ELF-1 (cell line): Measurements from ENCODE around the gene KRT39.

Experiments used
- DNase-seq: peaks from one replicate; pipeline ENCODE4 v3.0.0-alpha.2; 2016; ENCODE audit warnings: low read depth, low spot score

Gene KRT39

DNA sequence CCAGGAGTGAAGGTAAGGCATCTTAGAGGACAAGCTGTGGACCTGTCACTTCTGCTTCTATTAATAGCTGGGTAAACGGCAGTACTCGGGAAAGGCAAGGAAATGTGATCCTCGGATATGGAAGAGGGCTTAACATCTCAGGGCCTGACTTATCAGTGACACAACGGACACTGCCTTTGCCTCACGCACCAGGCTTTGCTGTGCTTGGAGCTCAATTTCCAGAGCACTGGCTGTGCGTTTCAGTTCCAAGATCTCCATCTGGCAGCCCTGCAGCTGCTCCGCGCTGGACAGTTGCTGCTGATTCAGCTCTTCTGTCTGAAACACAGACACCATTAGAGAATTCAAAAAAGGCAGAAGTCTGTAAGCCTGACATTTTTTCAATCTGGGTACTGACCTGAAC, 13.8 kb upstream of the KRT39 start:
- peak; percentile 31 for DNase-seq

DNA sequence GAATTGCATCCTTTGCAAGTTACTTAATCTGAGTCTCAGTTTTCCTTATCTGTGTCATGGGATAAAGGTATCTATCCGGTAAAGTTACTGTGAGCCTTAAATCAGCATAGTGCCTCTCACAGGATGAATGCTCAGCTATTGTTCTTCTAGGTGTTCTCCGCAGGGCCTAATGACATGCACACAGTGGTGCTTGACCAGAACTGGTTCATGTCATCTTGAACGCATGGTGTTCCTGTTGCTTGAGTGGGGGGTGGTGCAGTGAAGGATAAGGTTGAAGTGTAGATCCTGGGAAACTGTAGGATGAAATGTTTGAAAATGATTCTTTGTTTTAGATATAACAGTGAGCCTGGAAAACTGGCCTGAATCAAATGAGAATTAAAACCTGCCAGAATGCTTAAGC, 13.4 kb upstream of the KRT39 start:
- no peak for DNase-seq

GRCh38 chr17:40978575-40979151, 11.9 kb upstream of the KRT39 start:
- DNase-seq: peak; percentile 21

DNA sequence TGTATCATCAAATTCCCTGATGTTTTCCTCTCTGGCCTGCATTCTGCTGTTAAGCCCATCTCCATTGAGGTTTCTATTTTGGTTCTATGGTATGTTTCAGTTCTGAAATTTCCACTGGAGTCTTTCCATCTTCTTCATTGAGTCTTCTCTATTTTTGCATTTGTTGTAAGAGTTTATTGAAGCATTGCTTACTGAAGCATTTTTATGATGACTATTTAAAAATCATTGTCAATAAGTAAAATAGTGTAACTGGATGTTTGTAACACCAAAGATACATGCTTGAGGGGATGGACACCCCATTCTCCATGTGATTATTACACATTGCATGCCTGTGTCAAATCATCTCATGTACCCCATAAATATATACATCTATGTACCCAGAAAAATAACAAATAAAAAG, 8.8 kb upstream of the KRT39 start:
- DNase-seq: no peak

DNA sequence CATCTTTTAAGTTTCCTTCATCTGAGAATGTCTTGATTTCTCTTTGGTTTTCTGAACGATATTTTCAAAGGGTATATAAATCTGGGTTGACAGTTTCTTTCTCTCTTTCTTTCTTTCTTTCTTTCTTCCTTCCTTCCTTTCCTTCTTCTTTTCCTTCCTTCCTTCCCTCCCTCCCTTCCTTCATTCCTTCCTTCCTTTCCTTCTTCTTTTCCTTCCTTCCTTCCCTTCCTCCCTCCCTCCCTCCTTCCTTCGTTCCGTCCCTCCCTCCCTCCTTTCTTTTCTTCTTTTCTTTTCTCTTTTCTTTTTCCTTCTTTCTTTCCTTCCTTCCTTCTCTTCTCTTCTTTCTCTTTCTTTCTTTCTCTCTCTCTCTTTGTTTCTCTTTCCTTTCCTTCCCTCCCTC, 7.6 kb upstream of the KRT39 start:
- DNase-seq: no peak

DNA sequence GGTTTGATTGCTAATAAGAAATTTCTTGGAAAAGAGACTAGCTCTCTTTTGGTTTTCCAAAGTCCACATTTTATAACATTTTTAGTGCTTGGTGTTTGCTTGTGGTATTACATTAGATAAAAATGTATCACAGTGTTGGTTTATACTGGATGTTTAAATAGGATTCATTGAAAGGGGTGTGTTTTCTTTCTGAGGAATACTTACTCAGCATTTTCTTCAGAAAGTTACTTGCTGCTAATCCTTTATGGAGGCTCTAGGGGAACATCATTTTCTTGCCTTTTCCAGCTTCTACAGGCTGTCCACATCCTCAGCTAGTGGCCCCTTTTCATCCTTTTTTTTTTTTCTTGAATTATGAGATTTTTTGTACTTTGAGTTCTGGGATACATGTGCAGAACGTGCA, 834 bp upstream of the KRT39 start:
- DNase-seq: no peak

DNA sequence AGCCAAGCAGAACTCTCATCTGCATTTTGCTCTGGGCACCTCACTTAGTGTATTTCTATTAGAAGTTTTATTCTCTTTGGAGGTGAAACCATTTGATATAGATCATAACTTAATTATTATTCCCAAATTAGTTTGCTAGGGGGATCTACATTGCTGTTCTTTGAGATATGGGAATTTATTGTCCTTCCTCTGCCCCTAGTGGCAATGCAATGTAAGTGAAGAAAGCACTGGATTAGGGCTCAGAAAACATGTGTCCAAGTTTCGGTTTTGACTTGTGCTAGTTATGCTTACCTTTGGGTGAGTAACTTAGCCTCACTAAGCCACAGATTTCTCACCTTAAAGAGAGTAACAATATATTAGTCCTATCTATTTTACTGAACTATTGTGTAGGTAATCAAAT, 2.9 kb downstream of the KRT39 start:
- no peak for DNase-seq

- no peak for DNase-seq
Observed at GRCh38 chr17:40962059-40962561, 4.6 kb downstream of the KRT39 start.

GRCh38 chr17:40961591-40961990, 5.2 kb downstream of the KRT39 start:
- DNase-seq: no peak

- peak; percentile 20 for DNase-seq
Observed at GRCh38 chr17:40960144-40960543, 6.6 kb downstream of the KRT39 start.

DNA sequence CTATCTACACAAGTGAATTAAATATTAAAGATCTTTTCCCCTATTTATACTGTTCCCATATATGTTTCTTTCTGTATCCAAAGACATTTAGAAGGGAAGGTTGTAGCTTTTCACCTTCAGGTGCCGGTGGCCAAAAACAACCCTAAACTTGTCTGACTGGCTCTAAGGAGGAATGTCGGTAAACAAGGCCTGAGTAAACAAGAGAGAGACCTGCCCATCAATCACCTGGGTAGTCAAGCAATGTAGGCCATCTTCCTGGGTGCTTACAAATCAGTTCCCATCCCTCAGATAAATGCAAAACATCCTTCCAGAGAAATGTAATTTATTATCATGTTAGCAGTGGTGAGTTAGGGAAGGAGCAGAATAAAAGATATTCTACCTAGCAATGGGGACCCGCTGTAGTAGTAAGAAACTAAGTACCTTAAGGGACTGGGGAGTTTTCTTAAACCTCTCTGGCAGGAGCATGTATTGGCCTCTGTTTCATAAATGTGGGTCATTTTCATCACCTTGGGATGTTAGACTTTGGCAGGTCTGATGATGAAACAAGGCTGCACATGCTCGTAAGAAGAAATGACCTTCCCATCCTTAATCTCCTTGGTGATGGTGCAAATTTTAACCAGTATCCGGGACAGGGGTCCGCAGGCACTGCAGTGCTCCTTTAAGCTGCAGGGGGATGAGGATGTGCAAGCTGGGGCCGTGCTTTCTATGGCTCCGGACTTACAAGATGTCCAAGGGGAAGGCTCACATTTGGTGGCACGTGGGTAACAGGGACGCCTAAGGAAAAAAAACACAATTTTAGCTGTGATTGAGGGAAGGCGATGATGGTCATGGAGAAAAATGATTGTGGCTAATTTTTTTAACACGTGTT, 8.4 kb downstream of the KRT39 start:
- peak; percentile 57 for DNase-seq

GRCh38 chr17:40956401-40957254, 10.1 kb downstream of the KRT39 start:
- DNase-seq: no peak

DNA sequence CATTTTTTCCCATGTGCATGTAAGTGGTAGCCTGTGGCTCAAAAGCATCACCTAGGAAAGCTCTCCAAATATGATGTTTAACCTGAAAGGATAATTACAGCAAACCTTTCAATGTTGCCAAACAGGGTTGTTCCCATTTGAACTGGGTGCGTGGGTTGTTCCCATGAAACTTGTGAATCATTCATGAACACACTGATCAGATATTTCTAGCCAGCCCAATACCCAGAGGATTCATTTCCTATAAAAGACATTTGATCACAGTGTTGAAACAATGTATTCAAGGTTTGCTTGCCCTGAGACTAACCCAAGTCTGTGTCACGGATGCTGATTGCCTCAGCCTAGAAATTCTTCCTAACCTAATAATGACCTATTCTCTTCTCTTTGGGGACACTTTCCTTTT, 12.9 kb downstream of the KRT39 start:
- no peak for DNase-seq

DNA sequence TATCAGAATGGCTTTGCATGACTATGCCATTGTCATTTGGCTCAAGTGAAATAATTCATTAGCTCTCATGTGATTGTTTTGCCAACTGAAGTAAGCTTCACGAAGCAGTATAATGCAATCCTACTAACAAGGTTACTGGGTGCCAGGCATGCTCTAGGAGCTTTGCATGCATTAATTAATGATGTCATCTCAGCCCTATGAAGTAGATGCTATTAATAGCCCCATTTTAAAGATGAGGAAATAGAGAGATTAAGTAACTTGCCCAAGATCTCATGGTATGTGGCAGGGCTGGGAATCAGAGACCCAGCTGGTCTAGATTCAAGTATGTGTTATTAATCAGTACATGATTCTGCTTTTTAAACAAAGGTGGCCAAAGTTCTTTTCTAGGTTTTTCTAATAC, 14.1 kb downstream of the KRT39 start:
- no peak for DNase-seq

- DNase-seq: no peak
Observed at GRCh38 chr17:40952154-40952553, 14.6 kb downstream of the KRT39 start.

DNA sequence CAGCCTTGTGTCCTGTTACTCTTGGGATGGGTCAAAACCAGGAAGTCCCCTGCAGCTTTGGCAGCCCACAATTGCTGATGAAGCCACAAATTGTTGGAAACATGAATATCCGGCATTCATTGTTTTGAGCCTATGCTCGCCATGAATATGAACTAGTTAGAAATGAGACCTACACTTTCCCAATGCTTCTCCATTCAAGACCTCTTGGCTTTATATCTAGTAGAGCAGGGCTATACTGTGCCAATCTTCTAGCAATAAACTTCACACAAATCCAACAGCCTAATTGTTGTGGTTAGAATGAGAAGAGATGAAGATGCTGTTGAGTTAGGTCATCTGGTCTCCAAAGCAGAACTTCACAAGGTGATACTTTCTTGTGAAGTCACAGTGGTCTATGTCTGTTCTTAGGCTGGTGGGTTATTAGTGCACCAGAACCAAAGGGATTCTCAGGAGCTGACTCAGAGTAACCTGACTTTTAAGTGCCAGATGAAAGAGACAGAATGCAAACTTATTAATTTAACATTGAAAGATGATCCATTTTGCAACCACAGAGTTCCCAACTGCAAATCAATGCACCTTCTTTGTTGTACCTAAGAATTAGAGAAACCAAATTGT, 15.6 kb downstream of the KRT39 start:
- no peak for DNase-seq

DNA sequence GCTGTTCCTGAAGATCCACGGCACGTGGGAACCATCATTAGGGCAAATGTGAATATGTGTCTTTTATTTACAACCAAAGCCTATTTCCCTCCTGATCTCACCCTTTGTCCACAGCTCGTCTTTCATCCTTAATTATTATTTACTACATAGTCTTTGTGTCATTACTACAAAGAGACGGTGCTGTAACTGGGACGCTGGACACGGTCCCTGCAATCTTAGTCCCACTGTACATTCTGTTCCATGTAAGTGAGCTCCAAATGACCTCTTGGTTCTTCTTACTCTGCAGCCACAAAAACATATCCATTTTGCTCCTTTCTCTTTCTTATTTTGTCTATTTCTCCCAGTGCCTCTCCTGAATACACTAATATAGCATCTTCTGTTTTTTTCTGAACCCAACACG, 16.6 kb downstream of the KRT39 start:
- DNase-seq: no peak

- DNase-seq: peak; percentile 56
Observed at GRCh38 chr17:40949418-40949817, 17.3 kb downstream of the KRT39 start.

GRCh38 chr17:40947929-40948328, 18.8 kb downstream of the KRT39 start:
- no peak for DNase-seq

- DNase-seq: no peak
Observed at GRCh38 chr17:40945414-40945813, 21.3 kb downstream of the KRT39 start.

DNA sequence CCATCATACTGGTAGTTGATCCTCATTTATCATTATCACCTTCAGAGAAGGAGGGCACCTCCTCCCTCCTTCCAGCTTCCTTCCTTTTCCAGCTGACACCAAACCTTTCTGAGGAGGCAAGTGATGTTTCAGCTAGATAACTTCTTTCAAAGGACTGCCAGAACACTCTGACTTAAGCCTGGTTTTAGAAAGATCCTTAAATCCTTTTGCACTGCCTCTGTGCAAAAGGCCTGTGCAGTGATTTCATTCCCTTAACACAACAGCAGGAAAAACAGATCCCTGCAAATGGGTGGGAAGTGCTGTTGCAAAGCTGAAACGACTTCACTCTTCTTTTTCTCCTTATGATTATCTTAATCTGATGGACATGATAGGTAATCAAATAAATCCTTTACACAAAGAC, 22.2 kb downstream of the KRT39 start:
- peak; percentile 40 for DNase-seq

DNA sequence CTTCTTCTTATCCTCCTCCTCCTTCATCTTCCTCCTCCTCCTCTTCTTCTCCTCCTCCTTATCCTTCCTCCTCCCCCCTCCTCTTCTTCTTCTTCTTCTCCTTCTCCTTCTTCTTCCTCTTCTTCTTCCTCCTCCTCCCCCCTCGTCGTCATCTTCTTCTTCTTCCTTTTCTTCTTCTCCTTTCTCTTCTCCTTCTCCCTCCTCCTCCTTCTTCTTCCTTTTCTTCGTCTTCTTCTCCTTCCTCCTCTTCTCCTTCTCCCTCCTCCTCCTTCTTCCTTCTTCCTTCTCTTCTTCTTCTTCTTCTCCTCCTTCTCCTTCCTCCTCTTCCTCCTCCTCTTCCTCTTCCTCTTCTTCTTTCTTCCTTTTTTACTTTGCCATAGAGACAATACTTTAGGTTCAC, 24.2 kb downstream of the KRT39 start:
- DNase-seq: no peak
